ENCODE measurements around the gene MICAL3.

- TF ChIP-seq CTCF (IDR thresholded peaks at IDR 0.05) (no peak), POLR2A (IDR thresholded peaks at IDR 0.05) (no peak)
Observed at GRCh38 chr22:17783312-17783711, 241.0 kb downstream of the MICAL3 start.
